B cell (primary cell): Measurements from ENCODE around the gene MAPK1. TPM values are rescaled to one million over a fixed set of nuclear protein-coding genes. Genes with fewer than 3 reads are reported as not detected.

Experiments used
- ATAC-seq: fragments of 200-7000 bp; cut with Tn5 transposase; one replicate; pipeline ENCODE4 v1.10.0; 2021; ENCODE audit warnings: low read depth, mild to moderate bottlenecking, moderate number of reproducible peaks, moderate library complexity
- CTCF ChIA-PET: fragments of 350-600 bp; sonication (Branson Sonifier 250); formaldehyde crosslinking; loops from one replicate; lab custom pipeline; 2021; ENCODE audit warnings: antibody characterized with exemption, inconsistent platforms; lab: Charles Lee
- POLR2A ChIA-PET: fragments of 350-600 bp; sonication (Branson Sonifier 250); formaldehyde crosslinking; loops from one replicate; lab custom pipeline; 2021; ENCODE audit warnings: antibody characterized with exemption; lab: Charles Lee
- DNase-seq: peaks from one replicate; pipeline ENCODE4 v3.0.0; 2013
- H2AFZ ChIP-seq: 2 replicates; pipeline ENCODE4 v1.6.1; 2012; ENCODE audit warnings: mild to moderate bottlenecking, low read depth, low read length; ENCODE audit not compliant: insufficient read depth, poor library complexity, severe bottlenecking
- H3K27ac ChIP-seq, 2 donors: 1 replicate in 1 of 2; 2 replicates in 1 of 2; pipeline ENCODE4 v1.5.1; 2012 to 2013; ENCODE audit warnings: low read length in 2 of 2, mild to moderate bottlenecking in 2 of 2, moderate library complexity in 1 of 2
- H3K27me3 ChIP-seq, 4 experiments: fragments of 200-600 bp in 1 of 4; sonication (generic) in 1 of 4; replicated peaks in 1 of 4; 1 replicate in 2 of 4; 2 replicates in 2 of 4; pipeline versions ENCODE4 v1.6.1 to v1.7.0; 2013 to 2016; ENCODE audit warnings: low read length in 3 of 4, mild to moderate bottlenecking in 2 of 4, mixed read lengths in 1 of 4, moderate library complexity in 1 of 4; ENCODE audit not compliant: insufficient read depth in 4 of 4, control insufficient read depth in 3 of 4; ENCODE audit errors: control extremely low read depth in 1 of 4
- H3K36me3 ChIP-seq, 2 experiments: replicated peaks in 1 of 2; 1 replicate in 1 of 2; 2 replicates in 1 of 2; pipeline versions ENCODE4 v1.6.1 to v1.7.1; 2013; ENCODE audit warnings: low read length in 1 of 2; ENCODE audit not compliant: insufficient read depth in 2 of 2, control insufficient read depth in 1 of 2; ENCODE audit errors: control extremely low read depth in 1 of 2, extremely low read depth in 1 of 2
- H3K4me1 ChIP-seq, 2 donors: fragments of 200-600 bp in 1 of 2; sonication (generic) in 1 of 2; 1 replicate in 1 of 2; 2 replicates in 1 of 2; pipeline versions ENCODE4 v1.5.1 to v1.6.1; 2013 to 2017; ENCODE audit warnings: low read length in 2 of 2; ENCODE audit not compliant: control insufficient read depth in 2 of 2, insufficient read depth in 2 of 2
- H3K4me2 ChIP-seq: replicated peaks from 2 replicates; pipeline ENCODE3; 2012; ENCODE audit warnings: mild to moderate bottlenecking, low read depth, low read length; ENCODE audit not compliant: poor library complexity, severe bottlenecking
- H3K4me3 ChIP-seq, 5 experiments: fragments of 200-600 bp in 1 of 5; sonication (generic) in 1 of 5; 1 replicate in 3 of 5; 2 replicates in 2 of 5; pipeline versions ENCODE4 v1.5.1 to v1.7.0; 2011 to 2016; ENCODE audit warnings: low read length in 4 of 5, mild to moderate bottlenecking in 4 of 5, low read depth in 2 of 5, control low read depth in 1 of 5, moderate library complexity in 1 of 5; ENCODE audit not compliant: insufficient read depth in 1 of 5; ENCODE audit errors: control extremely low read depth in 1 of 5, extremely low read depth in 1 of 5
- H3K79me2 ChIP-seq: fragments of 200-600 bp; sonication (generic); one replicate; pipeline ENCODE4 v1.6.0; 2016; ENCODE audit warnings: low read length; ENCODE audit not compliant: control insufficient read depth, insufficient read depth
- H3K9ac ChIP-seq: fragments of 200-600 bp; sonication (generic); 2 replicates; pipeline ENCODE4 v1.6.1; 2017; ENCODE audit warnings: mild to moderate bottlenecking, low read length, moderate library complexity
- H3K9me3 ChIP-seq, 3 donors: one replicate each; pipeline versions ENCODE4 v1.6.1 to v1.7.1; 2013; ENCODE audit warnings: low read length in 2 of 3; ENCODE audit not compliant: control insufficient read depth in 2 of 3, insufficient read depth in 1 of 3; ENCODE audit errors: control extremely low read depth in 1 of 3
- H4K20me1 ChIP-seq: 2 replicates; pipeline ENCODE4 v1.6.0; 2012; ENCODE audit warnings: mild to moderate bottlenecking, low read length; ENCODE audit not compliant: insufficient read depth, control insufficient read depth, poor library complexity, severe bottlenecking
- H3K27ac Mint-ChIP-seq: one replicate; pipeline ENCODE4 v1.8.0; 2021; ENCODE audit warnings: mixed read lengths
- H3K27me3 Mint-ChIP-seq: one replicate; pipeline ENCODE4 v1.8.0; 2021; ENCODE audit warnings: mixed read lengths
- H3K4me1 Mint-ChIP-seq: one replicate; pipeline ENCODE4 v1.8.0; 2021; ENCODE audit warnings: mixed read lengths
- H3K4me3 Mint-ChIP-seq: one replicate; pipeline ENCODE4 v1.8.0; 2021; ENCODE audit warnings: mixed read lengths
- H3K9me3 Mint-ChIP-seq: one replicate; pipeline ENCODE4 v1.8.0; 2022; ENCODE audit warnings: mixed read lengths; ENCODE audit not compliant: insufficient read depth
- CTCF ChIP-seq: fragments of 200-600 bp; IDR thresholded peaks from one replicate; pipeline ENCODE4 v1.8.0; 2022; ENCODE audit warnings: antibody characterized with exemption, mild to moderate bottlenecking
- EZH2 ChIP-seq: IDR thresholded peaks from 2 replicates; pipeline ENCODE4 v1.6.1; 2012; ENCODE audit warnings: borderline replicate concordance, low read depth, mild to moderate bottlenecking, moderate library complexity, low read length; ENCODE audit not compliant: insufficient read depth, poor library complexity, severe bottlenecking
- WGBS: methylation state at CpG from one replicate; pipeline ENCODE4 v1.1.5; 2013; ENCODE audit warnings: missing lambda C conversion rate; ENCODE audit not compliant: insufficient coverage; 5-methylcytosine and 5-hydroxymethylcytosine counted together
- intact Hi-C: fragments of 100-400 bp; cut with micrococcal nuclease; formaldehyde crosslinking; loops from one replicate; pipeline ENCODE4 v1.10.0; 2022
- polyA plus RNA-seq: library from polyadenylated mRNA; depleted of rRNA; stranded (reverse); fragments of >200 nt; gene quantifications from 2 replicates; pipeline ENCODE4 v1.2.3, GENCODE V29; 2012
- total RNA-seq, 2 donors: library from RNA; stranded (reverse); fragments of 120-200 nt in 1 of 2; gene quantifications; 1 replicate in 1 of 2; 2 replicates in 1 of 2; pipeline versions ENCODE4 v1.2.3 to v1.2.4, GENCODE V29; 2013 to 2022

Gene MAPK1
- total and polyA plus RNA-seq, 2 donors (not counting 1 experiment from before 2014, with no cell fraction given) = 24.0 to 155 TPM

- intact Hi-C loops = loop anchor here (5.0 kb wide), 1 partner anchor 881 kb away; the partner anchor contains the start of genes PI4KA and SNAP29
- ATAC-seq (no peak), DNase-seq (no peak)
- H3K27me3 ChIP-seq = no peaks in the 10 kb centered on the region
- TF ChIP-seq CTCF (no peak), EZH2 (no peak)
- H3K79me2 ChIP-seq = peaks cover 16% of the 10 kb centered on the region
- H3K9ac ChIP-seq = no peak overlapping the region
- H3K4me3 ChIP-seq = no peak overlapping the region
- Mint-ChIP-seq H3K4me3 (no peak overlapping the region), H3K27me3 (no peaks in the 10 kb centered on the region), H3K4me1 (peaks cover 27% of the 10 kb centered on the region), H3K9me3 (no peaks in the 10 kb centered on the region), H3K27ac (no peak overlapping the region)
- no peaks in the 10 kb centered on the region for H3K9me3 ChIP-seq
- WGBS = 100% methylated on average over 1 of the region's 8 CpGs
- peaks cover 15 to 31% of the 10 kb centered on the region in 2 donors for H3K4me1 ChIP-seq
- no peak overlapping the region for H3K4me2 ChIP-seq
- no peaks in the 10 kb centered on the region for H3K36me3 ChIP-seq
- no peak overlapping the region for H2AFZ ChIP-seq
- POLR2A ChIA-PET = no interaction called here
- H3K27ac ChIP-seq = no peak overlapping the region
- CTCF ChIA-PET = no interaction called here
- peaks cover 4% of the 10 kb centered on the region for H4K20me1 ChIP-seq
Observed at GRCh38 chr22:21738081-21738480, 129.4 kb downstream of the MAPK1 start.

DNA sequence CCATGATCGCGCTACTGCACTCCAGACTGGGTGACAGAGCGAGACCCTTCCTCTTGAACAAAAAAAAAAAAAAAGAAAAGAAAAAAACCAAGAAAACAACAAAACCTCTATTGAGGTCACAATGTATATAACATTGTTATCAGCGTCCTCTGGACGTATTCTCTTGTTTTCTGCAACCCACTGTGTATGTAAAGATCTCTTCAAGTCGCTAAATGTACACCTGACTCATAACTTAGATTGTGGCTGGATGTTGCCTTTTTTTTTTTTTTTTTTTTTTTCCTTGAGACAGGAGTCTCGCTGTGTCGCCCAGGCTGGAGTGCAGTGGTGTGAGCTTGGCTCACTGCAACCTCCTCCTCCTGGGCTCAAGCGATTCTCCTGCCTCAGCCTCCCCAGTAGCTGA lies 130.5 kb downstream of the MAPK1 start:
- peaks cover 29% of the 10 kb centered on the region for H3K4me1 Mint-ChIP-seq
- Histone ChIP-seq H3K27me3 (no peaks in the 10 kb centered on the region), H3K4me2 (no peak overlapping the region), H2AFZ (no peak overlapping the region), H3K4me1 (peaks cover 15 to 33% of the 10 kb centered on the region in 2 donors), H3K4me3 (no peak overlapping the region), H4K20me1 (peaks cover 4% of the 10 kb centered on the region), H3K9ac (no peak overlapping the region), H3K79me2 (peaks cover 27% of the 10 kb centered on the region), H3K9me3 (no peaks in the 10 kb centered on the region), H3K27ac (no peak overlapping the region), H3K36me3 (peaks cover 0 to 1% of the 10 kb centered on the region in 2 experiments)
- WGBS = no CpG with 5 or more reads among the region's 9 CpGs
- CTCF ChIA-PET = no interaction called here
- H3K27me3 Mint-ChIP-seq = no peaks in the 10 kb centered on the region
- H3K9me3 Mint-ChIP-seq = no peaks in the 10 kb centered on the region
- no peak overlapping the region for H3K27ac Mint-ChIP-seq
- H3K4me3 Mint-ChIP-seq = peak overlapping the region; percentile 71
- POLR2A ChIA-PET = interaction anchor here (0.6 kb wide), 1 partner anchor 46 kb away, joined by 10 read pairs; no protein-coding TSS in a partner anchor
- ATAC-seq (no peak), DNase-seq (no peak)
- intact Hi-C loops = loop anchor here (5.0 kb wide), 1 partner anchor 880 kb away; the partner anchor contains the start of genes PI4KA and SNAP29
- TF ChIP-seq EZH2 = no peak
- TF ChIP-seq CTCF = no peak
